ENCODE results near the gene POLDIP3.

DNA sequence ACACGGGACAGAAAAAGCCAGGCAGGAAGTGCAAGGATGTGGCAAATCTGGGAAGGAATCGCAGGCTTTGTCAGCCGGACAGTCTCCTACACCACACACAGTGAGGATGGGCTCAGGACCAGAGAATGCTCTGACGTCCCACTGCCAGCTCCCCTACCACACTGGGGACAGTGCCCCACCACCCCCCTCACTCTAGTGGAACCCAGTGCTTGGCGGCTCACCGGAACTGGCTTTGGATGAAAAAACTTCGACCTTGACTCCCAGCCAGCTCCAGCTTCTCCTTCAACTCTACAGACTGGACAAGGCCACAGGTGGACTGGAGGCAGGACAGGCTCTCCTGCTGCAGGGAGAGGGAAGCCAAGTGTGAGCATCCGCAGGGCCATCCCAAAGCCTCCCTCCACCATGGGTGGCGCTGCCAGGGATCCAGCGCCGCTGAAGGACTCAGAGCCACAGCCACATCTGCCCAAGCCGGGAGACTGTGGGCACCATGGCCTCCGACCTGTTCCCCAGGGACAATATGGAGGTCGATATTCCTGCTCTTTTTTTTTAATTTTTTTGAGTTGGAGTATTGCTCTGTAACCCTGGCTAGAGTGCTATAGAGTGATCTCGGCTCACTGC, 37.0 kb downstream of the POLDIP3 start:
- TF ChIP-seq POLR2AphosphoS5 (IDR thresholded peaks at IDR 0.05) = no peak
- no peak for TF ChIP-seq CTCF (IDR thresholded peaks at IDR 0.05)
- TF ChIP-seq EP300 (IDR thresholded peaks at IDR 0.05) = no peak
- TF ChIP-seq POLR2A (IDR thresholded peaks at IDR 0.05) = no peak

All from sigmoid colon (tissue), 4 donors.